Ovary (tissue), 9 donors: ENCODE results near the gene FOXD2. TPM values are rescaled to one million over a fixed set of nuclear protein-coding genes. Genes with fewer than 3 reads are reported as not detected.

Experiments
- DNase-seq, 5 donors: peaks; one replicate each; pipeline ENCODE4 v3.0.0-alpha.2; 2019 to 2020
- H3K27ac ChIP-seq, 2 donors: fragments of 200-600 bp; one replicate each; pipeline versions ENCODE4 v1.5.1 to v1.8.0; 2019 to 2022
- H3K27me3 ChIP-seq: fragments of 200-600 bp; one replicate; pipeline ENCODE4 v1.8.0; 2022
- H3K36me3 ChIP-seq: fragments of 200-600 bp; sonication (generic); one replicate; pipeline ENCODE4 v1.5.1; 2019
- H3K4me1 ChIP-seq: one replicate; pipeline ENCODE4 v1.8.1; 2013; ENCODE audit warnings: mild to moderate bottlenecking, moderate library complexity; ENCODE audit not compliant: insufficient read depth
- H3K4me3 ChIP-seq: fragments of 200-600 bp; sonication (generic); one replicate; pipeline ENCODE4 v1.5.1; 2017
- H3K9me3 ChIP-seq, 2 donors: fragments of 200-600 bp in 1 of 2; sonication (generic) in 1 of 2; one replicate each; pipeline versions ENCODE4 v1.5.1 to v1.8.1; 2013 to 2019; ENCODE audit warnings: mild to moderate bottlenecking in 1 of 2, moderate library complexity in 1 of 2
- EP300 ChIP-seq: sonication (generic); formaldehyde crosslinking; IDR thresholded peaks from one replicate; pipeline ENCODE4 v1.6.1; 2017; ENCODE audit warnings: antibody characterized with exemption
- POLR2A ChIP-seq: fragments of 450-650 bp; IDR thresholded peaks from one replicate; pipeline ENCODE4 v1.6.1; 2017; ENCODE audit warnings: antibody characterized with exemption, mild to moderate bottlenecking, moderate library complexity
- WGBS, 3 donors: extraction: QIAGEN DNeasy Blood & Tissue Kit in 1 of 3; methylation state at CpG; one replicate each; pipeline versions ENCODE4 v1.1.5 to v1.1.7; 2013 to 2017; 5-methylcytosine and 5-hydroxymethylcytosine counted together
- intact Hi-C, 4 donors: fragments of 100-400 bp; cut with DNase I; formaldehyde crosslinking; loops; one replicate each; pipeline versions ENCODE4 v1.11.0 to v1.15.1; 2022 to 2023
- polyA plus RNA-seq, 2 donors: library from polyadenylated mRNA; stranded (reverse); fragments of 200-250 nt in 1 of 2; fragments of 350-450 nt in 1 of 2; fragmentation: Illumina TruSeq in 1 of 2; extraction: RNeasy Lipid Tissue Mini Kit (QIAGEN cat#74804) in 1 of 2; gene quantifications; one replicate each; pipeline ENCODE4 v1.2.3, GENCODE V29; 2013 to 2014
- total RNA-seq, 7 donors: library from RNA; depleted of rRNA in 2 of 7; stranded (reverse); fragments of >200 nt in 2 of 7; fragmentation: NEBNext Ultra II Directional in 3 of 7; extraction: Animal tissue kit (Norgen Biotek cat#: 25700) in 3 of 7; gene quantifications; one replicate each; pipeline versions ENCODE4 v1.1.0 to v1.2.4, GENCODE V29; 2016 to 2023
- TF ChIP-seq, protein P1 (sequence below), 3 donors: fragments of 450-650 bp in 2 of 3; fragments of 200-600 bp in 1 of 3; IDR thresholded peaks; one replicate each; pipeline versions ENCODE4 v1.5.1 to v1.8.0; 2016 to 2022; ENCODE audit warnings: antibody characterized with exemption in 3 of 3, mild to moderate bottlenecking in 1 of 3
- donor health status: DM: no; HTN: no; CAD: no; lungs with moderate emphysema.
- donor health status: DM: no; HTN: no; CAD: no.
- donor health status: Bipolar disorder and iron deficiency.
- donor health status: DM: yes; HTN: yes; CAD: no.
- donor health status: DM: no; HTN: no; CAD: no.
- donor health status: DM: yes; HTN: yes; CAD: no.

The FOXD2 gene
- total and polyA plus RNA-seq, 9 donors: 0.05 to 0.18 (median 0.09) TPM; not detected in 3

DNA sequence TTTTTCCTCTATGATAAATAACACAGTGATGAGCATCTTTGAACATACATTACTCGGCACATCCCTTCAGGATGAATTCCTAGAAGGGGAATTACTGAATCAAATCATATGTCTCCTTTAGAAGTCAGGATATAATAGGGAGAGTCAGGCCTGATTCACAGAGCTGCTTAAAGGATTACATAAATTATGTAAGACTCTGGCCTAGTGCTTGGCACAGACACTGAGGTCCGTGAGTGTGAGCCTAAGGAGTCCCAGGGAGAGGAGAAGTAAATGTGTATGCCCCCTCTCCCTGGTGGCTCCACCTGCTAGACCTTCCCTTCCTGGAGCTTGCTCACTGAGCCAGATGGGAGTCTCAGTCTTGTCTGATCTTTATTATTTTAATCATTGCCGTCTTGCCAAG, 30.4 kb upstream of the FOXD2 start:
- Histone ChIP-seq H3K4me3 (no peak overlapping the region), H3K27ac (no peak overlapping the region), H3K9me3 (no peaks in the 10 kb centered on the region), H3K4me1 (no peaks in the 10 kb centered on the region), H3K36me3 (no peaks in the 10 kb centered on the region), H3K27me3 (no peaks in the 10 kb centered on the region)
- intact Hi-C loops: no loop called here
- WGBS, 3 donors: 80 to 88% (median 82%) methylated on average over 3 of the region's 3 CpGs
- TF ChIP-seq, protein P1, sequence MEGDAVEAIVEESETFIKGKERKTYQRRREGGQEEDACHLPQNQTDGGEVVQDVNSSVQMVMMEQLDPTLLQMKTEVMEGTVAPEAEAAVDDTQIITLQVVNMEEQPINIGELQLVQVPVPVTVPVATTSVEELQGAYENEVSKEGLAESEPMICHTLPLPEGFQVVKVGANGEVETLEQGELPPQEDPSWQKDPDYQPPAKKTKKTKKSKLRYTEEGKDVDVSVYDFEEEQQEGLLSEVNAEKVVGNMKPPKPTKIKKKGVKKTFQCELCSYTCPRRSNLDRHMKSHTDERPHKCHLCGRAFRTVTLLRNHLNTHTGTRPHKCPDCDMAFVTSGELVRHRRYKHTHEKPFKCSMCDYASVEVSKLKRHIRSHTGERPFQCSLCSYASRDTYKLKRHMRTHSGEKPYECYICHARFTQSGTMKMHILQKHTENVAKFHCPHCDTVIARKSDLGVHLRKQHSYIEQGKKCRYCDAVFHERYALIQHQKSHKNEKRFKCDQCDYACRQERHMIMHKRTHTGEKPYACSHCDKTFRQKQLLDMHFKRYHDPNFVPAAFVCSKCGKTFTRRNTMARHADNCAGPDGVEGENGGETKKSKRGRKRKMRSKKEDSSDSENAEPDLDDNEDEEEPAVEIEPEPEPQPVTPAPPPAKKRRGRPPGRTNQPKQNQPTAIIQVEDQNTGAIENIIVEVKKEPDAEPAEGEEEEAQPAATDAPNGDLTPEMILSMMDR (IDR thresholded peaks at IDR 0.05): no peak
- TF ChIP-seq POLR2A (no peak), EP300 (no peak)
- no peak for DNase-seq

DNA sequence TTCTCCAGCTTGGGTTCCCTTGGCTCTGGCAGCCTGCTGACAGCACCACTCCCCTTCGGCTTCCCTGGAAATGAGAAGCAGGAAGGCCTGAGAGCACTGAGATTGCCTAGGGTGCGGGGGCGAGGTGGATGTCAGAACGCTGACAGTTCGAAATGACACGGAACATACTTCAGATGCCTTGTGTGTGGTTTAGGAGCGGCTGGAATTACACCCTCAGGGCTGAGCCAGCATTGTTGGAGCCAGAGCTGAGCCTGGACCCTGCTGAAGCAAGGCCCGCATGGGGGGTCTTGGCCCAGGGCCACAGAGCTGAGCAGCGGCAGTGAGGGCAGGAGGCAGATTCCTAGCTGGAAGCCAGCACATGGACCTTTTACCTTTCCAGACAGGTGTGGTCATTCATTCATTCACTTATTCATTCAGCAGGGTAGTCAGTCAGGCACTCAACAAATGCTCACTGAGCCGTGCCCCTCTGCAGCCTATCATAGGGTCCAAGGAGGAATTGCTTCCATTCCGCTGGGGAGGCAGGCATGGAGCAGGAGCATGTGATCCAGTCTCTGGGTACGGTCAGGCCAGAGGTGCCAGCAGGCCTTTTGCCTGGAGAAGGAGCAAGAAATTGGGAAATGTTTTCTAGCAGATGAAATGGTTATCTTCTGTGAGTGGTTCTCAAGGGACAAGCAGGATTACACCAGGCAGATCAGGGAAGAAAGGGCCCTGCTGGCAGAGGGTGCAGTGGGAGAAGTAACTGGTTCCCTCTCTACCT, 28.4 kb upstream of the FOXD2 start:
- intact Hi-C loops: no loop called here
- Histone ChIP-seq H3K27me3 (no peaks in the 10 kb centered on the region), H3K9me3 (no peaks in the 10 kb centered on the region), H3K4me3 (no peak overlapping the region), H3K27ac (no peak overlapping the region), H3K36me3 (no peaks in the 10 kb centered on the region), H3K4me1 (no peaks in the 10 kb centered on the region)
- TF ChIP-seq POLR2A (no peak), EP300 (no peak)
- TF ChIP-seq, protein P1 (IDR thresholded peaks at IDR 0.05): no peak
- no peak for DNase-seq
- 24 to 38% (median 31%) methylated on average over 12 of the region's 12 CpGs for WGBS, 3 donors

DNA sequence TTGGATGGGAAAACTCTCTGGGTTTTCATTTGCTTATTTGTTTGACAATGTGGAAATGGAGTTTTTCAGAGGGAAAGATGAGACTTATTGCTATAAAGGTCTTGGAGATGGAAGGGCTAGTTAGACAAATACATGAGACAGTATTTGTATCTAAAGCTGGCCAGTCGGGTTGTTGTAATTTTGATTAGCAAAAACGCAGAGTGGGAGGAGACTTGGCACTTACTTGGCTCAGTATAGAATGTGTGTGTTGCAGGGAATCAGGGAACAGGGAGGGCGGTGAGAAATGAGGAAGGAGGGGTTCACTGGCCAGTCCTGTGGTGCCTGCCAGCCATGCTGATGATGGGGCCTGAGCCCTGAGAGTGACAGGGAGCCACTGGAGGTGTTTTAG, 27.8 kb upstream of the FOXD2 start:
- Histone ChIP-seq H3K4me3 (no peak overlapping the region), H3K9me3 (no peaks in the 10 kb centered on the region), H3K27ac (no peak overlapping the region), H3K36me3 (no peaks in the 10 kb centered on the region), H3K4me1 (no peaks in the 10 kb centered on the region), H3K27me3 (no peaks in the 10 kb centered on the region)
- TF ChIP-seq, protein P1 (IDR thresholded peaks at IDR 0.05): no peak
- TF ChIP-seq POLR2A (no peak), EP300 (no peak)
- intact Hi-C loops: no loop called here
- WGBS, 3 donors: 42 to 51% (median 43%) methylated on average over 3 of the region's 3 CpGs
- no peak for DNase-seq

DNA sequence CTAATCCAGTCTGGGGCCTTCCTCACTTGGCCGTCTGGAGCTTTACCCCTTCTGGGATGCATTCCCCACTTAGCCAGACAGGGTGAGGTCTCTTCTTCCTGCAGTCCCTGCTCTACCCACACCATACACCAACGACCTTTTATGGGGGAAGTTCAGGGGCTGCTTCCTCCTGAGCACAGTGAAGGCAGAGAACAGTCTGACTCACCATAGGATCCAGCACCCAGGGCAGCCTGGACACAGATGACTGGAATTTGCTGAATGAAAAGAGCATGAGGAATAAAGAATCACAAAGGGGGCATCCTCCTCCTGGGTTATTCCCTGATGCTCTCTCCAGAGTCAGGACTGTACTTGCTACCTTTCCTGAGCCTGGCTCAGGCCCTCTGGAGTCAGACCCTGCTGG, 26.4 kb upstream of the FOXD2 start:
- H3K4me3 ChIP-seq: no peak overlapping the region
- TF ChIP-seq, protein P1 (IDR thresholded peaks at IDR 0.05): no peak
- no peak for TF ChIP-seq POLR2A
- TF ChIP-seq EP300: no peak
- no peaks in the 10 kb centered on the region for H3K9me3 ChIP-seq
- H3K4me1 ChIP-seq: no peaks in the 10 kb centered on the region
- no peaks in the 10 kb centered on the region for H3K36me3 ChIP-seq
- H3K27me3 ChIP-seq: no peaks in the 10 kb centered on the region
- 49 to 58% (median 50%) methylated on average over 2 of the region's 2 CpGs for WGBS, 3 donors
- intact Hi-C loops: no loop called here
- H3K27ac ChIP-seq: no peak overlapping the region
- DNase-seq: no peak
